ENCODE results near the gene CCDC187. TPM values are rescaled to one million over a fixed set of nuclear protein-coding genes. Genes with fewer than 3 reads are reported as not detected.

CCDC187 gene
- total and polyA plus RNA-seq, 10 donors: 0.03 to 0.20 (median 0.11) TPM; not detected in 2

GRCh38 chr9:136241542-136241941 is 62.4 kb downstream of the CCDC187 start:
- Histone ChIP-seq H3K4me3 (no peak overlapping the region), H3K27ac (peak overlapping the region in 1 of 8 donors; percentile 87), H3K27me3 (replicated peaks in 1 of 7) (no peaks in the 10 kb centered on the region), H3K36me3 (peaks cover 0 to 27% (median 2%) of the 10 kb centered on the region in 6 donors), H3K4me1 (peaks cover 43 to 91% (median 83%) of the 10 kb centered on the region in 6 donors), H3K9me3 (no peaks in the 10 kb centered on the region)
- intact Hi-C loops (cut with DNase I; ENCODE audit: low total_unique reads): no loop called here
- no peak for TF ChIP-seq POLR2A (IDR thresholded peaks at IDR 0.05)
- TF ChIP-seq CTCF (IDR thresholded peaks at IDR 0.05 in 8 of 11, conservative IDR thresholded peaks at IDR 0.05 in 3 of 11): no peak
- no peak for TF ChIP-seq POLR2AphosphoS5 (IDR thresholded peaks at IDR 0.05)
- WGBS, 5 donors: 88 to 97% (median 92%) methylated on average over 11 to 13 of the region's 13 CpGs
- no peak for DNase-seq

GRCh38 chr9:136240941-136241340 is 63.0 kb downstream of the CCDC187 start:
- no peak for DNase-seq
- Histone ChIP-seq H3K4me3 (no peak overlapping the region), H3K27ac (peak overlapping the region in 1 of 8 donors; percentile 87), H3K4me1 (peaks cover 43 to 90% (median 78%) of the 10 kb centered on the region in 6 donors), H3K36me3 (peaks cover 0 to 33% (median 8%) of the 10 kb centered on the region in 6 donors), H3K27me3 (replicated peaks in 1 of 7) (no peaks in the 10 kb centered on the region), H3K9me3 (no peaks in the 10 kb centered on the region)
- intact Hi-C loops (cut with DNase I; ENCODE audit: low total_unique reads): no loop called here
- TF ChIP-seq POLR2AphosphoS5 (IDR thresholded peaks at IDR 0.05): no peak
- no peak for TF ChIP-seq CTCF (IDR thresholded peaks at IDR 0.05 in 8 of 11, conservative IDR thresholded peaks at IDR 0.05 in 3 of 11)
- TF ChIP-seq POLR2A (IDR thresholded peaks at IDR 0.05): no peak
- 91 to 96% (median 93%) methylated on average over 20 of the region's 20 CpGs for WGBS, 5 donors

GRCh38 chr9:136239983-136240330 is 63.9 kb downstream of the CCDC187 start:
- TF ChIP-seq POLR2A (IDR thresholded peaks at IDR 0.05) (no peak), POLR2AphosphoS5 (IDR thresholded peaks at IDR 0.05) (peak in 2 of 3 donors; percentile 49 to 72)
- peak overlapping the region in 1 of 8 donors; percentile 28 for H3K4me3 ChIP-seq
- H3K36me3 ChIP-seq: peaks cover 0 to 43% (median 17%) of the 10 kb centered on the region in 6 donors
- DNase-seq: peak; percentile 86
- WGBS, 5 donors: 46 to 76% (median 63%) methylated on average over 2 of the region's 2 CpGs
- no peaks in the 10 kb centered on the region for H3K27me3 ChIP-seq (replicated peaks in 1 of 7)
- no peaks in the 10 kb centered on the region for H3K9me3 ChIP-seq
- intact Hi-C loops (cut with DNase I; ENCODE audit: low total_unique reads): no loop called here
- H3K27ac ChIP-seq: peak overlapping the region in 6 of 8 donors; percentile 38 to 77 (median 46)
- H3K4me1 ChIP-seq: peaks cover 43 to 86% (median 74%) of the 10 kb centered on the region in 6 donors

- intact Hi-C loops (cut with DNase I; ENCODE audit: low total_unique reads): no loop called here
- Histone ChIP-seq H3K27me3 (replicated peaks in 1 of 7) (no peaks in the 10 kb centered on the region), H3K36me3 (peaks cover 0 to 49% (median 19%) of the 10 kb centered on the region in 6 donors), H3K4me3 (peak overlapping the region in 1 of 8 donors; percentile 28), H3K9me3 (no peaks in the 10 kb centered on the region), H3K4me1 (peaks cover 37 to 86% (median 70%) of the 10 kb centered on the region in 6 donors), H3K27ac (peak overlapping the region in 7 of 8 donors; percentile 6 to 77 (median 45))
- 63 to 75% (median 73%) methylated on average over 25 of the region's 25 CpGs for WGBS, 5 donors
- DNase-seq: no peak
- peak in 1 of 3 donors; percentile 28 for TF ChIP-seq POLR2AphosphoS5 (IDR thresholded peaks at IDR 0.05)
- no peak for TF ChIP-seq CTCF (IDR thresholded peaks at IDR 0.05 in 8 of 11, conservative IDR thresholded peaks at IDR 0.05 in 3 of 11)
Measured at GRCh38 chr9:136239135-136239982, 64.5 kb downstream of the CCDC187 start.

Data from spleen (tissue), 11 donors.